Suppressor macrophage treated with lipopolysaccharide for 1 hour (primary cell): ENCODE results near the gene MYL7.
"Not testable (repeated sequence)": the region's sequence is repeated elsewhere in the genome, so short reads cannot be mapped to it uniquely, and the experiment has no call there.

Source experiments
- DNase-seq, 3 donors: peaks; one replicate each; pipeline ENCODE4 v3.0.0-alpha.2; 2020 to 2022

Gene MYL7

GRCh38 chr7:44141221-44141850 is at the start of gene MYL7:
Gene MYL7 (minus strand): TSS chr7:44141332. CDS start chr7:44141305, 27 bp downstream.
- no peak for DNase-seq

GRCh38 chr7:44189993-44190872 is 49.1 kb upstream of the MYL7 start:
- no peak for DNase-seq

- no peak for DNase-seq
Observed at GRCh38 chr7:44189286-44189992, 48.3 kb upstream of the MYL7 start, which contains the start of gene GCK. Gene GCK (minus strand): TSS chr7:44189439. CDS start chr7:44188953, 486 bp downstream.

GRCh38 chr7:44188480-44189225 is 47.5 kb upstream of the MYL7 start:
- no peak for DNase-seq

GRCh38 chr7:44187636-44188416 is 46.7 kb upstream of the MYL7 start:
- DNase-seq = no peak

GRCh38 chr7:44186736-44187135 is 45.6 kb upstream of the MYL7 start:
- no peak for DNase-seq

GRCh38 chr7:44185729-44186128 is 44.6 kb upstream of the MYL7 start:
- DNase-seq = no peak

- DNase-seq = no peak
Observed at GRCh38 chr7:44184873-44185446, 43.8 kb upstream of the MYL7 start.

- DNase-seq = peak in 2 of 3 donors; percentile 17 to 19
Observed at GRCh38 chr7:44184206-44184872, 43.2 kb upstream of the MYL7 start.

- DNase-seq = no peak
Observed at GRCh38 chr7:44183386-44183785, 42.3 kb upstream of the MYL7 start.

- no peak for DNase-seq
Observed at GRCh38 chr7:44182827-44183226, 41.7 kb upstream of the MYL7 start.

- DNase-seq = no peak
Observed at GRCh38 chr7:44180631-44181030, 39.5 kb upstream of the MYL7 start.

GRCh38 chr7:44177570-44178131 is 36.5 kb upstream of the MYL7 start:
- DNase-seq = no peak

GRCh38 chr7:44176486-44176885 is 35.4 kb upstream of the MYL7 start:
- DNase-seq = no peak

GRCh38 chr7:44175730-44176129 is 34.6 kb upstream of the MYL7 start:
- DNase-seq = no peak

GRCh38 chr7:44174694-44174948 is 33.5 kb upstream of the MYL7 start:
- DNase-seq = not testable (repeated sequence)

- no peak for DNase-seq
Observed at GRCh38 chr7:44173911-44174693, 33.0 kb upstream of the MYL7 start.

- no peak for DNase-seq
Observed at GRCh38 chr7:44172803-44173424, 31.8 kb upstream of the MYL7 start.

GRCh38 chr7:44172352-44172751 is 31.2 kb upstream of the MYL7 start:
- DNase-seq = no peak

GRCh38 chr7:44171901-44172300 is 30.8 kb upstream of the MYL7 start:
- DNase-seq = not testable (repeated sequence)
